Mesenchymal stem cell (in vitro differentiated cells and primary cell): Measurements from ENCODE around the gene ZHX3.

Source experiments
- DNase-seq: peaks from one replicate; pipeline ENCODE4 v3.0.0-alpha.2; 2013
- H2AFZ ChIP-seq: one replicate; pipeline ENCODE4 v1.6.1; 2013; ENCODE audit warnings: low read depth, mild to moderate bottlenecking, control low read depth, inconsistent platforms, low read length, moderate library complexity
- H2AK5ac ChIP-seq: 2 replicates; pipeline ENCODE4 v1.6.1; 2013; ENCODE audit warnings: low read length, moderate library complexity, mild to moderate bottlenecking, inconsistent platforms; ENCODE audit not compliant: severe bottlenecking
- H2BK120ac ChIP-seq: one replicate; pipeline ENCODE4 v1.6.1; 2013; ENCODE audit warnings: low read depth, mild to moderate bottlenecking, inconsistent platforms, low read length, moderate library complexity
- H2BK12ac ChIP-seq, 2 experiments: one replicate each; pipeline ENCODE4 v1.6.1; 2013; ENCODE audit warnings: inconsistent platforms in 2 of 2, low read length in 2 of 2, mild to moderate bottlenecking in 2 of 2, moderate library complexity in 2 of 2, control low read depth in 1 of 2
- H2BK15ac ChIP-seq: one replicate; pipeline ENCODE4 v1.6.1; 2013; ENCODE audit warnings: mild to moderate bottlenecking, low read depth, inconsistent platforms; ENCODE audit not compliant: poor library complexity, severe bottlenecking
- H2BK5ac ChIP-seq: 2 replicates; pipeline ENCODE4 v1.6.1; 2013; ENCODE audit warnings: low read depth, mild to moderate bottlenecking, low read length, control low read depth, inconsistent platforms; ENCODE audit not compliant: poor library complexity, severe bottlenecking
- H3K14ac ChIP-seq, 2 experiments: one replicate each; pipeline ENCODE4 v1.6.1; 2013; ENCODE audit warnings: inconsistent platforms in 2 of 2, low read length in 2 of 2, control low read depth in 1 of 2, mild to moderate bottlenecking in 1 of 2, moderate library complexity in 1 of 2
- H3K18ac ChIP-seq, 2 experiments: one replicate each; pipeline ENCODE4 v1.6.1; 2013; ENCODE audit warnings: inconsistent platforms in 2 of 2, low read length in 2 of 2, control low read depth in 1 of 2, low read depth in 1 of 2, mild to moderate bottlenecking in 1 of 2
- H3K23ac ChIP-seq, 2 experiments: one replicate each; pipeline ENCODE4 v1.6.1; 2013; ENCODE audit warnings: inconsistent platforms in 2 of 2, low read length in 2 of 2, mild to moderate bottlenecking in 2 of 2, moderate library complexity in 2 of 2, control low read depth in 1 of 2
- H3K27ac ChIP-seq: 2 replicates; pipeline ENCODE4 v1.5.1; 2013; ENCODE audit warnings: mild to moderate bottlenecking, moderate library complexity, low read length, control low read depth, inconsistent platforms; ENCODE audit not compliant: poor library complexity, severe bottlenecking
- H3K27me3 ChIP-seq, 2 experiments: 2 replicates each; pipeline versions ENCODE4 v1.6.1 to v1.7.0; 2013; ENCODE audit warnings: low read length in 2 of 2, mild to moderate bottlenecking in 2 of 2, moderate library complexity in 2 of 2, control low read depth in 1 of 2, inconsistent platforms in 1 of 2; ENCODE audit not compliant: control insufficient read depth in 1 of 2, insufficient read depth in 1 of 2
- H3K36me3 ChIP-seq, 2 experiments: 2 replicates each; pipeline versions ENCODE4 v1.6.1 to v1.7.0; 2013; ENCODE audit warnings: low read length in 2 of 2, control low read depth in 1 of 2, inconsistent platforms in 1 of 2, low read depth in 1 of 2, mild to moderate bottlenecking in 1 of 2; ENCODE audit not compliant: insufficient read depth in 2 of 2, control insufficient read depth in 1 of 2
- H3K4ac ChIP-seq, 2 experiments: one replicate each; pipeline ENCODE4 v1.6.1; 2013; ENCODE audit warnings: inconsistent platforms in 2 of 2, low read length in 2 of 2, mild to moderate bottlenecking in 2 of 2, moderate library complexity in 2 of 2, control low read depth in 1 of 2, low read depth in 1 of 2
- H3K4me1 ChIP-seq: 2 replicates; pipeline ENCODE4 v1.6.1; 2013; ENCODE audit warnings: low read depth, low read length, control low read depth; ENCODE audit not compliant: control insufficient read depth, insufficient read depth
- H3K4me2 ChIP-seq: 2 replicates; pipeline ENCODE4 v1.6.1; 2013; ENCODE audit warnings: low read length, mild to moderate bottlenecking, inconsistent platforms; ENCODE audit not compliant: poor library complexity, severe bottlenecking
- H3K4me3 ChIP-seq, 2 experiments: 2 replicates each; pipeline versions ENCODE4 v1.5.1 to v1.7.0; 2013; ENCODE audit warnings: low read length in 2 of 2, mild to moderate bottlenecking in 2 of 2, control low read depth in 1 of 2, low read depth in 1 of 2; ENCODE audit not compliant: insufficient read depth in 1 of 2
- H3K79me1 ChIP-seq: replicated peaks from 2 replicates; pipeline ENCODE4 v1.6.1; 2013; ENCODE audit warnings: mild to moderate bottlenecking, control low read depth, low read length, inconsistent platforms; ENCODE audit not compliant: poor library complexity, severe bottlenecking
- H3K9ac ChIP-seq: 2 replicates; pipeline ENCODE4 v1.7.0; 2013; ENCODE audit warnings: mild to moderate bottlenecking, low read length, moderate library complexity
- H3K9me3 ChIP-seq: 2 replicates; pipeline ENCODE4 v1.7.0; 2013; ENCODE audit warnings: mild to moderate bottlenecking, low read length; ENCODE audit not compliant: control insufficient read depth
- H4K8ac ChIP-seq: one replicate; pipeline ENCODE4 v1.6.1; 2013; ENCODE audit warnings: inconsistent platforms, mild to moderate bottlenecking, low read length, moderate library complexity
- H4K91ac ChIP-seq: one replicate; pipeline ENCODE4 v1.6.1; 2013; ENCODE audit warnings: mild to moderate bottlenecking, low read length, inconsistent platforms
- WGBS: methylation state at CpG from one replicate; pipeline ENCODE4 v1.1.7; 2013; ENCODE audit warnings: mixed read lengths; 5-methylcytosine and 5-hydroxymethylcytosine counted together

Gene ZHX3

GRCh38 chr20:41171736-41172295 is 145.7 kb downstream of the ZHX3 start:
- WGBS = 100% methylated on average over 3 of the region's 3 CpGs
- Histone ChIP-seq H3K9me3 (no peaks in the 10 kb centered on the region), H2BK120ac (no peak overlapping the region), H2BK15ac (no peak overlapping the region), H2BK12ac (no peak overlapping the region), H3K4me1 (peaks cover 19% of the 10 kb centered on the region), H2BK5ac (no peak overlapping the region), H3K18ac (no peak overlapping the region), H3K4me3 (no peak overlapping the region), H3K9ac (peak overlapping the region; percentile 22), H3K27me3 (no peaks in the 10 kb centered on the region), H4K8ac (no peak overlapping the region), H3K14ac (no peak overlapping the region), H3K27ac (no peak overlapping the region), H2AFZ (no peak overlapping the region), H3K79me1 (peaks cover 44% of the 10 kb centered on the region), H4K91ac (no peak overlapping the region), H3K4me2 (no peak overlapping the region), H3K36me3 (peaks cover 86 to 93% of the 10 kb centered on the region in 2 experiments), H2AK5ac (no peak overlapping the region), H3K4ac (no peak overlapping the region), H3K23ac (no peak overlapping the region)
- no peak for DNase-seq

DNA sequence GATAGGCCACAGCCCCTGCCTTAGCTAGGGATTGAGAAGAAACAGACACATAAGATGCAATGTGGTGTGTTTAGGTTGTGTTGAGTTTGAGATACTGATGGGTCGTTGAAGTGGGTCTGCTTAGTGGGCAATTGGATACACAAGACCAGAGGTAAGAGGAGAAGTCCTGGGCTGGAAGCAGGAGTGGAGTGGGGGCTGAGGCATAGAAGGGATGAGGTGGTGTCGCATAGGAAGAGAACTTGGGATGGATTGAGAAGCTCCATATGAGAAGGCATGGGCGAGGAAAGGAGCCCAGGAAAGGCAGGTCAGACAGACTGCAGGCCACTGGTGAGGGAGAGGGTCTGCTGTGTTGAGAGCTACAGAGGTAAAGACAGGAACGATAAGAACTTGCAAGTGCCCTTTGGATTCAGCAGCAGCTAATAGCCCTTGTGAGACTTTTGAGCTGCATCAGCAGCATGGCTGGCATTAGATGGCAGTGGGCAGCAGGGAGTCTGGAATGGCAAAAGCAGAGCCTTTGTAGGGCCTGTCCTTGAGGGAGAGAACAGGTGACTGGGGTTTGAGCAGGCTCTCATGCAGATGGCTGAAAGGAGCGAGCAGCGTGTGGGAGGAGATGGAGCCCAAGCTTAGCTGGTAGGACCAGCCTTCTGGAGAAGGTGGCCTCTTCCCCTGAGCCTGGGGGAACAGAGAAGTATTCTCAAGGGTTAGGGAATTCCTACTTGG is 147.0 kb downstream of the ZHX3 start:
- 92% methylated on average over 6 of the region's 6 CpGs for WGBS
- H3K23ac ChIP-seq = no peak overlapping the region
- H2BK5ac ChIP-seq = no peak overlapping the region
- H3K14ac ChIP-seq = no peak overlapping the region
- H2AFZ ChIP-seq = no peak overlapping the region
- H3K4me3 ChIP-seq = no peak overlapping the region
- H3K27me3 ChIP-seq = no peaks in the 10 kb centered on the region
- H3K4me1 ChIP-seq = peaks cover 17% of the 10 kb centered on the region
- H3K4ac ChIP-seq = no peak overlapping the region
- H3K27ac ChIP-seq = no peak overlapping the region
- H3K9ac ChIP-seq = no peak overlapping the region
- H3K79me1 ChIP-seq = peaks cover 43% of the 10 kb centered on the region
- H3K36me3 ChIP-seq = peaks cover 88 to 93% of the 10 kb centered on the region in 2 experiments
- no peak overlapping the region for H2BK120ac ChIP-seq
- no peaks in the 10 kb centered on the region for H3K9me3 ChIP-seq
- no peak overlapping the region for H4K8ac ChIP-seq
- no peak overlapping the region for H2BK12ac ChIP-seq
- no peak overlapping the region for H3K4me2 ChIP-seq
- H2BK15ac ChIP-seq = no peak overlapping the region
- H4K91ac ChIP-seq = no peak overlapping the region
- no peak for DNase-seq
- no peak overlapping the region for H2AK5ac ChIP-seq
- H3K18ac ChIP-seq = no peak overlapping the region

DNA sequence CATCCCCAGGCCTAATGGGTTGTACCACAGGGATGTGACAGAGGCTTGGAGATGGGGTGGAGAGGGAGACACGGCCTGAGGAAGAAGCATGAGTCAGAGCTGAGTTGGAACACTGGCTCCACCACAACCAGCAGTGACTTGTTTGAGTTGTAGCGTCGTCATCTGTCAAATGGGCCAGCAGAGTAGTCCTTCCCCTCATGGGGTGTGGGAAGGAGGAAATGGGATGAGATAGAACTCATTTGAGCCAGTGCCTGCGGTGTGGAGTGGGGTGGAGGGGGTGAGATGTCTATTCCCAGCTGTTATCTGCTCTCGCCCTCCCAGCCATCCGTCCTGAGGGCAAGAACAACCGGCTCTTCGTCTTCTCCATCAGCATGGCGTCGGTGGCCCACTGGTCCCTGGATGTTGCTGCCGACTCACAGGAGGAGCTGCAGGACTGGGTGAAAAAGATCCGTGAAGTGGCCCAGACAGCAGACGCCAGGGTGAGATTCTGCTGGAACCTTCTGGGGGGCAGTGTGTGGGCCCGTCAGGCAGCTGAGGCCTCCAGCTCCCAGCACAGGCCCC is 147.7 kb downstream of the ZHX3 start:
- WGBS = 87% methylated on average over 14 of the region's 14 CpGs

GRCh38 chr20:41169162-41169690 is 148.3 kb downstream of the ZHX3 start:
- H2BK5ac ChIP-seq = no peak overlapping the region
- peaks cover 49% of the 10 kb centered on the region for H3K79me1 ChIP-seq
- no peak overlapping the region for H3K14ac ChIP-seq
- 96% methylated on average over 9 of the region's 9 CpGs for WGBS
- no peak overlapping the region for H2BK12ac ChIP-seq
- peaks cover 89 to 94% of the 10 kb centered on the region in 2 experiments for H3K36me3 ChIP-seq
- H3K9me3 ChIP-seq = no peaks in the 10 kb centered on the region
- no peak overlapping the region for H2AK5ac ChIP-seq
- no peak overlapping the region for H3K4ac ChIP-seq
- no peak overlapping the region for H3K23ac ChIP-seq
- no peak overlapping the region for H2BK120ac ChIP-seq
- H3K9ac ChIP-seq = no peak overlapping the region
- H3K4me2 ChIP-seq = no peak overlapping the region
- H3K18ac ChIP-seq = no peak overlapping the region
- no peak overlapping the region for H4K8ac ChIP-seq
- H3K27ac ChIP-seq = no peak overlapping the region
- no peak for DNase-seq
- H2AFZ ChIP-seq = no peak overlapping the region
- no peaks in the 10 kb centered on the region for H3K27me3 ChIP-seq
- H3K4me1 ChIP-seq = peaks cover 7% of the 10 kb centered on the region
- no peak overlapping the region for H2BK15ac ChIP-seq
- H3K4me3 ChIP-seq = no peak overlapping the region
- H4K91ac ChIP-seq = no peak overlapping the region

More for the DNA sequence above, 147.7 kb downstream of the ZHX3 start:
- Histone ChIP-seq H2BK5ac (no peak overlapping the region), H3K27ac (no peak overlapping the region), H3K4ac (no peak overlapping the region), H2AFZ (no peak overlapping the region), H3K27me3 (no peaks in the 10 kb centered on the region), H2AK5ac (no peak overlapping the region), H4K91ac (no peak overlapping the region), H3K23ac (no peak overlapping the region), H3K9me3 (no peaks in the 10 kb centered on the region), H3K79me1 (peaks cover 45% of the 10 kb centered on the region), H3K36me3 (peaks cover 89 to 94% of the 10 kb centered on the region in 2 experiments), H2BK120ac (no peak overlapping the region), H3K18ac (no peak overlapping the region), H3K4me2 (no peak overlapping the region), H3K9ac (no peak overlapping the region), H4K8ac (no peak overlapping the region), H3K14ac (no peak overlapping the region), H3K4me3 (no peak overlapping the region), H2BK12ac (no peak overlapping the region), H3K4me1 (peaks cover 14% of the 10 kb centered on the region), H2BK15ac (no peak overlapping the region)
- DNase-seq = peak; percentile 22
